ENCODE data around the gene MATN4. TPM values are rescaled to one million over a fixed set of nuclear protein-coding genes. Genes with fewer than 3 reads are reported as not detected.

MATN4 gene
- total RNA-seq, 4 donors from 2014 or later, result 0.19 to 0.24 TPM; not detected in 2

- ATAC-seq (ENCODE audit: low FRiP score) (no peak), DNase-seq (ENCODE audit: low spot score) (no peak)
- TF ChIP-seq CTCF (IDR thresholded peaks at IDR 0.05), result no peak
Observed at GRCh38 chr20:45329497-45330319, 21.6 kb upstream of the MATN4 start.

- no peak for ATAC-seq (ENCODE audit: low FRiP score)
- TF ChIP-seq CTCF (IDR thresholded peaks at IDR 0.05), result no peak
- DNase-seq (ENCODE audit: low spot score), result no peak
Observed at GRCh38 chr20:45328451-45328850, 20.4 kb upstream of the MATN4 start.

- ATAC-seq (ENCODE audit: low FRiP score) (no peak), DNase-seq (ENCODE audit: low spot score) (no peak)
- TF ChIP-seq CTCF (IDR thresholded peaks at IDR 0.05), result no peak
Observed at GRCh38 chr20:45325371-45325770, 17.3 kb upstream of the MATN4 start.

GRCh38 chr20:45323731-45324130, 15.6 kb upstream of the MATN4 start:
- no peak for TF ChIP-seq CTCF (IDR thresholded peaks at IDR 0.05)
- DNase-seq (ENCODE audit: low spot score), result no peak
- ATAC-seq (ENCODE audit: low FRiP score), result no peak

- ATAC-seq (ENCODE audit: low FRiP score) (no peak), DNase-seq (ENCODE audit: low spot score) (no peak)
- TF ChIP-seq CTCF (IDR thresholded peaks at IDR 0.05), result no peak
Observed at GRCh38 chr20:45322952-45323383, 14.9 kb upstream of the MATN4 start.

GRCh38 chr20:45320948-45321595, 13.0 kb upstream of the MATN4 start:
- TF ChIP-seq CTCF (IDR thresholded peaks at IDR 0.05), result no peak
- no peak for DNase-seq (ENCODE audit: low spot score)
- ATAC-seq (ENCODE audit: low FRiP score), result no peak

- no peak for ATAC-seq (ENCODE audit: low FRiP score)
- no peak for DNase-seq (ENCODE audit: low spot score)
- no peak for TF ChIP-seq CTCF (IDR thresholded peaks at IDR 0.05)
Observed at GRCh38 chr20:45318948-45319347, 10.8 kb upstream of the MATN4 start.
